Ecto neural progenitor cell (in vitro differentiated cells): ENCODE data around the gene ATG7.
"Not testable (repeated sequence)": the region's sequence is repeated elsewhere in the genome, so short reads cannot be mapped to it uniquely, and the experiment has no call there.

Experiments
- DNase-seq: peaks from one replicate; pipeline ENCODE4 v3.0.0-alpha.2; 2018; ENCODE audit warnings: low spot score

The ATG7 gene

GRCh38 chr3:11254876-11255275 is 17.3 kb upstream of the ATG7 start:
- DNase-seq, result no peak

- DNase-seq, result not testable (repeated sequence)
Observed at GRCh38 chr3:11255537-11255936, 16.7 kb upstream of the ATG7 start.

- no peak for DNase-seq
Observed at GRCh38 chr3:11258958-11259357, 13.2 kb upstream of the ATG7 start.

GRCh38 chr3:11260460-11260859 is 11.7 kb upstream of the ATG7 start:
- DNase-seq, result no peak

- DNase-seq, result no peak
Observed at GRCh38 chr3:11269007-11269406, 3.2 kb upstream of the ATG7 start.

GRCh38 chr3:11272906-11273574 is 843 bp downstream of the ATG7 start:
- no peak for DNase-seq

GRCh38 chr3:11273891-11274291 is 1.7 kb downstream of the ATG7 start:
- no peak for DNase-seq

- no peak for DNase-seq
Observed at GRCh38 chr3:11274566-11275142, 2.5 kb downstream of the ATG7 start.

- no peak for DNase-seq
Observed at GRCh38 chr3:11275926-11276325, 3.7 kb downstream of the ATG7 start.

GRCh38 chr3:11276901-11277300 is 4.7 kb downstream of the ATG7 start:
- DNase-seq, result no peak

- DNase-seq, result no peak
Observed at GRCh38 chr3:11282250-11283138, 10.3 kb downstream of the ATG7 start.

- no peak for DNase-seq
Observed at GRCh38 chr3:11283139-11283475, 10.9 kb downstream of the ATG7 start.

GRCh38 chr3:11284011-11284410 is 11.8 kb downstream of the ATG7 start:
- DNase-seq, result no peak

GRCh38 chr3:11285471-11285870 is 13.3 kb downstream of the ATG7 start:
- DNase-seq, result no peak

- DNase-seq, result no peak
Observed at GRCh38 chr3:11287404-11287803, 15.2 kb downstream of the ATG7 start.

- no peak for DNase-seq
Observed at GRCh38 chr3:11288021-11288491, 15.9 kb downstream of the ATG7 start.

GRCh38 chr3:11288786-11289637 is 16.8 kb downstream of the ATG7 start:
- no peak for DNase-seq

GRCh38 chr3:11289864-11290263 is 17.7 kb downstream of the ATG7 start:
- no peak for DNase-seq

GRCh38 chr3:11290743-11291680 is 18.8 kb downstream of the ATG7 start:
- no peak for DNase-seq

GRCh38 chr3:11291808-11292207 is 19.6 kb downstream of the ATG7 start:
- DNase-seq, result no peak

- no peak for DNase-seq
Observed at GRCh38 chr3:11297126-11297525, 24.9 kb downstream of the ATG7 start.
